Breast epithelium (tissue), 3 donors: ENCODE measurements around the gene SLC5A9.

ENCODE experiments used
- POLR2A ChIP-seq: fragments of 450-650 bp; IDR thresholded peaks from one replicate; pipeline ENCODE4 v1.6.1; 2016; ENCODE audit warnings: antibody characterized with exemption, mild to moderate bottlenecking, moderate library complexity
- TF ChIP-seq, protein P1 (sequence below), 3 donors: fragments of 450-650 bp; IDR thresholded peaks; one replicate each; pipeline ENCODE4 v1.5.1; 2016 to 2017; ENCODE audit warnings: antibody characterized with exemption in 3 of 3, mild to moderate bottlenecking in 3 of 3, moderate library complexity in 3 of 3

- TF ChIP-seq, protein P1, sequence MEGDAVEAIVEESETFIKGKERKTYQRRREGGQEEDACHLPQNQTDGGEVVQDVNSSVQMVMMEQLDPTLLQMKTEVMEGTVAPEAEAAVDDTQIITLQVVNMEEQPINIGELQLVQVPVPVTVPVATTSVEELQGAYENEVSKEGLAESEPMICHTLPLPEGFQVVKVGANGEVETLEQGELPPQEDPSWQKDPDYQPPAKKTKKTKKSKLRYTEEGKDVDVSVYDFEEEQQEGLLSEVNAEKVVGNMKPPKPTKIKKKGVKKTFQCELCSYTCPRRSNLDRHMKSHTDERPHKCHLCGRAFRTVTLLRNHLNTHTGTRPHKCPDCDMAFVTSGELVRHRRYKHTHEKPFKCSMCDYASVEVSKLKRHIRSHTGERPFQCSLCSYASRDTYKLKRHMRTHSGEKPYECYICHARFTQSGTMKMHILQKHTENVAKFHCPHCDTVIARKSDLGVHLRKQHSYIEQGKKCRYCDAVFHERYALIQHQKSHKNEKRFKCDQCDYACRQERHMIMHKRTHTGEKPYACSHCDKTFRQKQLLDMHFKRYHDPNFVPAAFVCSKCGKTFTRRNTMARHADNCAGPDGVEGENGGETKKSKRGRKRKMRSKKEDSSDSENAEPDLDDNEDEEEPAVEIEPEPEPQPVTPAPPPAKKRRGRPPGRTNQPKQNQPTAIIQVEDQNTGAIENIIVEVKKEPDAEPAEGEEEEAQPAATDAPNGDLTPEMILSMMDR (IDR thresholded peaks at IDR 0.05) = no peak
- no peak for TF ChIP-seq POLR2A
These were observed 22.6 kb downstream of the SLC5A9 start for GRCh38 chr1:48245106-48245505.
